Astrocyte (in vitro differentiated cells and primary cell): ENCODE measurements around the gene IGF1R.

ENCODE experiments used
- CTCF ChIP-seq: IDR thresholded peaks from 2 replicates; pipeline ENCODE4 v1.5.1; 2011; ENCODE audit warnings: low read depth, mild to moderate bottlenecking, inconsistent platforms, low read length, moderate library complexity; ENCODE audit not compliant: insufficient read depth
- EZH2 ChIP-seq: IDR thresholded peaks from 2 replicates; pipeline ENCODE4 v1.6.1; 2012; ENCODE audit warnings: mild to moderate bottlenecking, low read length, inconsistent platforms; ENCODE audit not compliant: insufficient read depth

GRCh38 chr15:98834976-98835375, 186.6 kb downstream of the IGF1R start:
- TF ChIP-seq CTCF: no peak
- TF ChIP-seq EZH2: no peak
